Measurements from ENCODE around the gene DIDO1. TPM values are rescaled to one million over a fixed set of nuclear protein-coding genes. Genes with fewer than 3 reads are reported as not detected.

DIDO1 gene
- total RNA-seq, 4 donors from 2014 or later = 72.5 to 143 (median 105) TPM

DNA sequence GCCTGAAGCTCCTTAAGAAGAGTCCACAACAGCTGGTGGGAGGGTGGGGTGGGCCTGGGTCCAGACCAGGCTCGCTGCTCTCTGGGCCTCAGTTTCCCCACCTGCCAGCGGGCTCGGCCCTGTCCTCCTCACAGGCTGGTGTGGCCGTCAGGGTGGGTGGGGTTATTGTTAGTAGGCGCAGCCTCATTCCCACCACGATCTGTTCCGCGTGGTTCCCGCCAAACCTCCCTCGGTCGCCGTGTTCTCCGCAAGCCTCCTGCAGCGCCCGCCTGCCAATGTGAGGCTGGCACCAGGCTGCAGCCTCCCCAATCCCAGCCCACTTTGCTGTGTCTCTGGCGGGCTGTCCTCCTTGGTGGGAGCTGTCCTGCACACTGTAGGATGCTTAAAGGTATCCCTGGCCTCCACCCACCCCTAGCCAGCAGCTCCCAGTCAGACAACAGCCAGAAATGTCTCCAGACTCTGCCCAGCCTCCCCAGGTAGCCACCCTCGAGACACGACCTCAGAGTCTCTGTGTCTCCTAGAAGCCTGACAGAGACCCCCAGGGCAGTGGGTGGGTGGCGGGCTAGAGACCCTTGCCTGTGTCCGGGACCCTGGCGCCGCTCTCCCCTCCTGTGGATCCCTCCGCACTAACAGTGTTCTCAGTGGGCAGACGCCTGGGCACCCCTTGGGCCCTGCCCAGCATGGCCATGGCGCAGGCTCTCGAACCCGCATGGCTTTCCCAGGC lies 41.5 kb upstream of the DIDO1 start:
- peaks cover 0 to 5% (median 2%) of the 10 kb centered on the region in 4 donors for H3K4me1 ChIP-seq
- no peak for TF ChIP-seq POLR2A (IDR thresholded peaks at IDR 0.05)
- TF ChIP-seq, protein P1, sequence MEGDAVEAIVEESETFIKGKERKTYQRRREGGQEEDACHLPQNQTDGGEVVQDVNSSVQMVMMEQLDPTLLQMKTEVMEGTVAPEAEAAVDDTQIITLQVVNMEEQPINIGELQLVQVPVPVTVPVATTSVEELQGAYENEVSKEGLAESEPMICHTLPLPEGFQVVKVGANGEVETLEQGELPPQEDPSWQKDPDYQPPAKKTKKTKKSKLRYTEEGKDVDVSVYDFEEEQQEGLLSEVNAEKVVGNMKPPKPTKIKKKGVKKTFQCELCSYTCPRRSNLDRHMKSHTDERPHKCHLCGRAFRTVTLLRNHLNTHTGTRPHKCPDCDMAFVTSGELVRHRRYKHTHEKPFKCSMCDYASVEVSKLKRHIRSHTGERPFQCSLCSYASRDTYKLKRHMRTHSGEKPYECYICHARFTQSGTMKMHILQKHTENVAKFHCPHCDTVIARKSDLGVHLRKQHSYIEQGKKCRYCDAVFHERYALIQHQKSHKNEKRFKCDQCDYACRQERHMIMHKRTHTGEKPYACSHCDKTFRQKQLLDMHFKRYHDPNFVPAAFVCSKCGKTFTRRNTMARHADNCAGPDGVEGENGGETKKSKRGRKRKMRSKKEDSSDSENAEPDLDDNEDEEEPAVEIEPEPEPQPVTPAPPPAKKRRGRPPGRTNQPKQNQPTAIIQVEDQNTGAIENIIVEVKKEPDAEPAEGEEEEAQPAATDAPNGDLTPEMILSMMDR (IDR thresholded peaks at IDR 0.05) = no peak
- no peak for DNase-seq

DNA sequence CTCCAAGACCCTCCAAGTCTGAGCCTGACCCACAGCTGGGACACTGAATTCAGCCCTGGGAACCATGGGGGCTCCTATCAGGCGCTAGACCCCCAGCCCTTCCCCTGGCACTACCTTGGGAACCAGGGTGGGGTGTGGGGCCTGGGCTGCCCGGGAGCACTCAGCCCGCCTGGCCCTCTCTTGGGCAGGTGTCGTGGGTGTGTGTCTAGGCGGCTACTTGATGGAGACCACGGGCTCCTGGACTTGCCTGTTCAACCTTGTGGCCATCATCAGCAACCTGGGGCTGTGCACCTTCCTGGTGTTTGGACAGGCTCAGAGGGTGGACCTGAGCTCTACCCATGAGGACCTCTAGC lies 40.8 kb upstream of the DIDO1 start:
- Histone ChIP-seq H3K4me3 (no peak overlapping the region), H3K36me3 (no peaks in the 10 kb centered on the region), H3K27me3 (no peaks in the 10 kb centered on the region), H3K4me1 (no peaks in the 10 kb centered on the region), H3K27ac (no peak overlapping the region), H3K9me3 (no peaks in the 10 kb centered on the region)
- no peak for DNase-seq
- TF ChIP-seq, protein P1 (IDR thresholded peaks at IDR 0.05) = no peak
- no peak for TF ChIP-seq POLR2A (IDR thresholded peaks at IDR 0.05)

More for the DNA sequence above, 41.5 kb upstream of the DIDO1 start:
- H3K27ac ChIP-seq = no peak overlapping the region
- H3K9me3 ChIP-seq = no peaks in the 10 kb centered on the region
- H3K4me3 ChIP-seq = no peak overlapping the region
- no peaks in the 10 kb centered on the region for H3K36me3 ChIP-seq
- H3K27me3 ChIP-seq = peaks cover 0 to 1% of the 10 kb centered on the region in 2 donors

DNA sequence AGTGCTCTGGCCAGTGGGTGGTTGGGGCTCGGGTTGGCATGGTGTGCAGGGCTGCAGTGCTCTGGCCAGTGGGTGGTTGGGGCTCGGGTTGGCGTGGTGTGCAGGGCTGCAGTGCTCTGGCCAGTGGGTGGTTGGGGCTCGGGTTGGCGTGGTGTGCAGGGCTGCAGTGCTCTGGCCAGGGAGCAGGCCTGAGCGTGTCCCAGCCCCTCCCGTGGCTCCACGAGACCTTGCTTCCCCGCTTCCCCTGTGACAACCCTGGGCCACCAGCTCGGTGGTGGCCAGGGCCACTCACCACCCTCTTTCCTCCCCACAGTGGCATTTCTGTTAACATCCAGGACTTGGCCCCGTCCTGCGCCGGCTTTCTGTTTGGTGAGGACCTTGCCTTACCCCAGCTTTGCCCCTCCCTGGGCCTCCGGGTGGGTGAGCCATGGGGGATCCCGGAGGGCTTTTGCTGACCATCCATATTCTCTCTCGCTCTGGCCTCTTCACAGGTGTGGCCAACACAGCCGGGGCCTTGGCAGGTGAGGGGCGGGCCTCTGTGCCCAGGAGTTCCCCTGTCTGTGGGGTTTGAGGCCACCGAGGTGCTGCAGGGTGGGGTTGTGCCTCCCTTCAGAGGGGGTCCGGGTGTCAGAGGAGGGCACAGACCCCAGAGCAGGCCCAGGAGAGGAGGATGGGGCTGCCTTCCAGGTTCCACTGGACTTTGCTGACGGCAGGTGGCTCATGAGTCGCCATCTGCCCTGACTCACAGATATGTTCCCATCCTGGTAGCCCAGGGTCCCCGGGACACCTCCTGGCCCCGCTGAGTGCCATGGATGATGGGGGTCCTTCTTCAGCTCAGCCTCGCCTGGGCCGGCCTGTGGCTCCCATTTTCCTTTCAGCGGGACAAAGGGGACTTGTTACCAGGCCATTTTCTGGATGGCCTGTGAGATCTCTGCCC lies 40.2 kb upstream of the DIDO1 start:
- no peaks in the 10 kb centered on the region for H3K9me3 ChIP-seq
- H3K4me3 ChIP-seq = no peak overlapping the region
- TF ChIP-seq, protein P1 (IDR thresholded peaks at IDR 0.05) = no peak
- no peak for TF ChIP-seq POLR2A (IDR thresholded peaks at IDR 0.05)
- no peak overlapping the region for H3K27ac ChIP-seq
- DNase-seq = no peak
- no peaks in the 10 kb centered on the region for H3K4me1 ChIP-seq
- H3K36me3 ChIP-seq = no peaks in the 10 kb centered on the region
- H3K27me3 ChIP-seq = no peaks in the 10 kb centered on the region

DNA sequence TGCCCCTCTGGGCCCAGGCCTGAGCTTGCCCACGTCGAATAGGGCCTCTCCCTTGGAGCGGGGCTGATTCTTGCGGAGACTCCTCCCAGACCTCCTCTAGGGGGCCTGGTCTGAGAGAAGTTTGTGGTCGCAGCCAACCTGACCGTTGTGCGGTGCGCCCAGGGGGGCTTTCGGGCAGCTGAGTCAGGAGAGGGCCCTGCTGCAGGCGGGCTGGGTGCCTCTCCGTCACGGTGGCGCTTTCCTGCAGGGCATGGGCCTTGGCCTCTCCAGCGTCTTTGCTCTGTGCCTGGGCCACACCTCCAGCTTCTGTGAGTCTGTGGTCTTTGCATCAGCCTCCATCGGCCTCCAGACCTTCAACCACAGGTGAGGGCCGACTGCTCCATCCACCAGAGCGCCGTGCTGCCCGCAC lies 39.1 kb upstream of the DIDO1 start:
- H3K4me1 ChIP-seq = no peaks in the 10 kb centered on the region
- H3K4me3 ChIP-seq = no peak overlapping the region
- no peaks in the 10 kb centered on the region for H3K9me3 ChIP-seq
- no peak for DNase-seq
- TF ChIP-seq POLR2A (IDR thresholded peaks at IDR 0.05) = no peak
- TF ChIP-seq, protein P1 (IDR thresholded peaks at IDR 0.05) = no peak
- no peaks in the 10 kb centered on the region for H3K36me3 ChIP-seq
- no peak overlapping the region for H3K27ac ChIP-seq
- no peaks in the 10 kb centered on the region for H3K27me3 ChIP-seq

DNA sequence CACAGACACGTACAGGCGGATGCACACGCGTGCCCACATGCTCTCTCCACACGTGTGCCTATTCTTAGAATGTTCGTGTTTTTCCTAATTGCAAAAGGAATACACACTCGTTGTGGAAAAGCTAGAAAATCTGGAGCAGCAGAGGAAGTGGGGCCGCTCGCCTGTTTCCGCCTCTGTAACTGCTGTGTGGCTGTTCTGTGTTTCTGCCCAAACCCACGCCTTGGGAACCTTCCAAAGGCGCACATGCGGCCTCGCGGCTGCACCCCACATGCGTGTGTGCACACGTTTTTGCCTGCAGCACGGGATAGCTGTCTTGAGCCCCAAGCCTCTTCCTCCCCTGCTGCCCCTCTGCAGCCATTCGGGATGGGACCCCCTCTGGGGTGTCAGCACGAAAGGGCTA lies 38.4 kb upstream of the DIDO1 start:
- no peak for TF ChIP-seq POLR2A (IDR thresholded peaks at IDR 0.05)
- TF ChIP-seq, protein P1 (IDR thresholded peaks at IDR 0.05) = no peak
- H3K36me3 ChIP-seq = no peaks in the 10 kb centered on the region
- DNase-seq = no peak
- H3K27ac ChIP-seq = no peak overlapping the region
- H3K4me1 ChIP-seq = no peaks in the 10 kb centered on the region
- H3K9me3 ChIP-seq = no peaks in the 10 kb centered on the region
- no peak overlapping the region for H3K4me3 ChIP-seq
- H3K27me3 ChIP-seq = no peaks in the 10 kb centered on the region

Data from Peyer's patch (tissue), 4 donors.